A172 (cell line): ENCODE data around the gene FOXE1. TPM values are rescaled to one million over a fixed set of nuclear protein-coding genes. Genes with fewer than 3 reads are reported as not detected.

Experiments
- DNase-seq: peaks from one replicate; pipeline ENCODE4 v3.0.0-alpha.2; 2015; ENCODE audit warnings: low spot score
- total RNA-seq: library from RNA; depleted of rRNA; stranded (reverse); fragments of >200 nt; shearing (Covaris generic); gene quantifications from 2 replicates; pipeline ENCODE4 v1.2.3, GENCODE V29; 2014; rRNA removed

Gene FOXE1
- not detected in 2 replicates for total RNA-seq

- DNase-seq: no peak
Measured at GRCh38 chr9:97853056-97853843, at the start of gene FOXE1. FOXE1 (plus strand) TSS chr9:97853226; CDS start chr9:97853915, 689 bp downstream.

- no peak for DNase-seq
Measured at GRCh38 chr9:97804059-97804365, 49.0 kb upstream of the FOXE1 start.

GRCh38 chr9:97806721-97807120 lies 46.3 kb upstream of the FOXE1 start:
- DNase-seq: no peak

GRCh38 chr9:97807681-97808080 lies 45.3 kb upstream of the FOXE1 start:
- DNase-seq: peak; percentile 13

- no peak for DNase-seq
Measured at GRCh38 chr9:97808415-97808814, 44.6 kb upstream of the FOXE1 start.

- no peak for DNase-seq
Measured at GRCh38 chr9:97808972-97809371, 44.1 kb upstream of the FOXE1 start.

- peak; percentile 53 for DNase-seq
Measured at GRCh38 chr9:97809666-97810344, 43.2 kb upstream of the FOXE1 start.

- peak; percentile 75 for DNase-seq
Measured at GRCh38 chr9:97811533-97812246, 41.3 kb upstream of the FOXE1 start.

GRCh38 chr9:97812247-97812543 lies 40.8 kb upstream of the FOXE1 start:
- no peak for DNase-seq

- no peak for DNase-seq
Measured at GRCh38 chr9:97813072-97813471, 40.0 kb upstream of the FOXE1 start.

GRCh38 chr9:97819735-97820134 lies 33.3 kb upstream of the FOXE1 start:
- no peak for DNase-seq

- DNase-seq: no peak
Measured at GRCh38 chr9:97820373-97820772, 32.7 kb upstream of the FOXE1 start.

GRCh38 chr9:97830884-97831829 lies 21.9 kb upstream of the FOXE1 start:
- DNase-seq: no peak

GRCh38 chr9:97831843-97832636 lies 21.0 kb upstream of the FOXE1 start:
- no peak for DNase-seq

GRCh38 chr9:97840521-97840920 lies 12.5 kb upstream of the FOXE1 start:
- peak; percentile 57 for DNase-seq

- no peak for DNase-seq
Measured at GRCh38 chr9:97842960-97843359, 10.1 kb upstream of the FOXE1 start.

- peak; percentile 60 for DNase-seq
Measured at GRCh38 chr9:97845130-97845529, 7.9 kb upstream of the FOXE1 start.

GRCh38 chr9:97845763-97846162 lies 7.3 kb upstream of the FOXE1 start:
- no peak for DNase-seq

GRCh38 chr9:97846347-97846746 lies 6.7 kb upstream of the FOXE1 start:
- DNase-seq: no peak

- DNase-seq: no peak
Measured at GRCh38 chr9:97847474-97848214, 5.4 kb upstream of the FOXE1 start.

GRCh38 chr9:97848215-97848479 lies 4.9 kb upstream of the FOXE1 start:
- DNase-seq: no peak
